HCT116 (cell line): ENCODE measurements around the gene TIGAR. TPM values are rescaled to one million over a fixed set of nuclear protein-coding genes. Genes with fewer than 3 reads are reported as not detected.

ENCODE experiments used
- ATAC-seq: fragments of 200-7000 bp; cut with Tn5 transposase; 2 replicates; pipeline ENCODE4 v1.9.1; 2020; ENCODE audit warnings: mild to moderate bottlenecking, moderate library complexity
- BruUV-seq: library from RNA; stranded (reverse); fragments of 400-500 nt; replicated peaks from 2 replicates; lab custom pipeline; 2021; lab: Mats Ljungman, UMichigan
- CTCF ChIA-PET: fragments of 300-600 bp; sonication (Branson Sonifier 250); formaldehyde crosslinking; loops from one replicate; lab custom pipeline; 2021; ENCODE audit warnings: antibody characterized with exemption; lab: Charles Lee
- POLR2A ChIA-PET: fragments of 300-600, 350-600 bp; sonication (Branson Sonifier 250); formaldehyde crosslinking; loops from one replicate; lab custom pipeline; 2021; ENCODE audit warnings: antibody characterized with exemption; lab: Charles Lee
- RAD21 ChIA-PET, 2 experiments: fragments of 300-600 bp; sonication (Branson Sonifier 250); formaldehyde crosslinking; loops; one replicate each; lab custom pipeline; 2023; ENCODE audit warnings: low total read pairs in 2 of 2; ENCODE audit not compliant: uncharacterized antibody in 2 of 2, unreplicated experiment in 2 of 2, low non-redundant PET in 1 of 2; lab: Charles Lee
- DNase-seq: peaks from one replicate; pipeline ENCODE4 v3.0.0-alpha.2; 2010; ENCODE audit warnings: low read depth, low spot score
- H2AFZ ChIP-seq: fragments of 200-600 bp; shearing (Covaris generic), sonication (generic); 2 replicates; pipeline ENCODE4 v1.6.1; 2017; ENCODE audit warnings: low read depth, mixed run types, mixed read lengths, antibody characterized with exemption, low read length; ENCODE audit not compliant: poor library complexity, severe bottlenecking
- H3K27ac ChIP-seq: 2 replicates; pipeline ENCODE4 v1.5.1; 2012; ENCODE audit warnings: low read depth, low read length
- H3K27me3 ChIP-seq: fragments of 200-600 bp; sonication (generic); 2 replicates; pipeline ENCODE4 v1.6.1; 2016; ENCODE audit warnings: mixed run types, low read length, mixed read lengths; ENCODE audit not compliant: insufficient read depth
- H3K36me3 ChIP-seq, 2 experiments: fragments of 200-500 bp in 1 of 2; fragments of 200-600 bp in 1 of 2; sonication (Bioruptor generic) in 1 of 2; sonication (generic) in 1 of 2; 2 replicates each; pipeline versions ENCODE4 v1.5.1 to v1.6.1; 2014 to 2016; ENCODE audit warnings: low read length in 2 of 2, inconsistent platforms in 1 of 2, mixed read lengths in 1 of 2, mixed run types in 1 of 2; ENCODE audit not compliant: insufficient read depth in 2 of 2, control insufficient read depth in 1 of 2
- H3K4me1 ChIP-seq, 2 experiments: fragments of 200-600 bp in 1 of 2; sonication (generic) in 1 of 2; 2 replicates each; pipeline versions ENCODE4 v1.5.1 to v1.6.1; 2012 to 2017; ENCODE audit warnings: low read length in 2 of 2, inconsistent platforms in 1 of 2, mild to moderate bottlenecking in 1 of 2, mixed read lengths in 1 of 2, mixed run types in 1 of 2, moderate library complexity in 1 of 2; ENCODE audit not compliant: insufficient read depth in 2 of 2, control insufficient read depth in 1 of 2
- H3K4me2 ChIP-seq: fragments of 200-600 bp; sonication (generic); 2 replicates; pipeline ENCODE4 v1.6.1; 2017; ENCODE audit warnings: mixed run types, low read length, mixed read lengths
- H3K4me3 ChIP-seq, 2 experiments: fragments of 200-600 bp in 1 of 2; sonication (generic) in 1 of 2; replicated peaks in 1 of 2; 2 replicates each; pipeline ENCODE4 v1.5.1; 2011 to 2016; ENCODE audit warnings: low read length in 2 of 2, control low read depth in 1 of 2, low read depth in 1 of 2, mild to moderate bottlenecking in 1 of 2, mixed read lengths in 1 of 2, mixed run types in 1 of 2
- H3K79me2 ChIP-seq: fragments of 200-600 bp; sonication (generic); 2 replicates; pipeline ENCODE4 v1.6.1; 2017; ENCODE audit warnings: mild to moderate bottlenecking, mixed run types, low read length, moderate library complexity, mixed read lengths; ENCODE audit not compliant: insufficient read depth
- H3K9ac ChIP-seq: fragments of 200-600 bp; sonication (generic); 2 replicates; pipeline ENCODE4 v1.6.1; 2016; ENCODE audit warnings: low read length, mixed read lengths
- H3K9me2 ChIP-seq: fragments of 200-600 bp; sonication (generic), shearing (Covaris generic); 2 replicates; pipeline ENCODE4 v1.6.1; 2017; ENCODE audit warnings: mixed run types, mild to moderate bottlenecking, moderate library complexity; ENCODE audit not compliant: insufficient read depth
- H3K9me3 ChIP-seq, 2 experiments: fragments of 200-500 bp in 1 of 2; fragments of 200-600 bp in 1 of 2; sonication (Bioruptor generic) in 1 of 2; sonication (generic) in 1 of 2; 2 replicates each; pipeline ENCODE4 v1.6.1; 2014 to 2017; ENCODE audit warnings: low read length in 2 of 2, mixed read lengths in 2 of 2, inconsistent platforms in 1 of 2, low read depth in 1 of 2, mild to moderate bottlenecking in 1 of 2, mixed run types in 1 of 2, moderate library complexity in 1 of 2; ENCODE audit not compliant: control insufficient read depth in 1 of 2, insufficient read depth in 1 of 2
- H4K20me1 ChIP-seq: fragments of 200-600 bp; sonication (generic), shearing (Covaris generic); 2 replicates; pipeline ENCODE4 v1.6.1; 2017; ENCODE audit warnings: mixed run types, mild to moderate bottlenecking, moderate library complexity; ENCODE audit not compliant: insufficient read depth
- EGR1 ChIP-seq: IDR thresholded peaks from 2 replicates; pipeline ENCODE4 v1.6.1; 2012; ENCODE audit warnings: low read depth
- ELF1 ChIP-seq: IDR thresholded peaks from 2 replicates; pipeline ENCODE4 v1.6.1; 2012; ENCODE audit warnings: low read depth, borderline replicate concordance
- EZH2phosphoT487 ChIP-seq: fragments of 200-600 bp; IDR thresholded peaks from 2 replicates; pipeline ENCODE4 v1.6.1; 2018; ENCODE audit warnings: antibody characterized with exemption, borderline replicate concordance
- JUND ChIP-seq: IDR thresholded peaks from 2 replicates; pipeline ENCODE4 v1.6.1; 2012
- POLR2A ChIP-seq: IDR thresholded peaks from 2 replicates; pipeline ENCODE4 v1.7.0; 2011; ENCODE audit warnings: borderline replicate concordance; ENCODE audit not compliant: insufficient read depth, insufficient read length; ENCODE audit errors: extremely low read depth
- POLR2AphosphoS5 ChIP-seq: IDR thresholded peaks from 2 replicates; pipeline ENCODE4 v1.6.1; 2011; ENCODE audit warnings: mild to moderate bottlenecking, low read depth, low read length, moderate library complexity
- RAD21 ChIP-seq: IDR thresholded peaks from 2 replicates; pipeline ENCODE4 v1.6.1; 2012; ENCODE audit warnings: low read depth, mild to moderate bottlenecking
- SRF ChIP-seq: IDR thresholded peaks from 2 replicates; pipeline ENCODE4 v1.6.1; 2012; ENCODE audit warnings: low read depth
- TCF7L2 ChIP-seq: IDR thresholded peaks from 2 replicates; pipeline ENCODE4 v1.7.0; 2011; ENCODE audit warnings: borderline replicate concordance, inconsistent platforms; ENCODE audit not compliant: insufficient read depth, insufficient read length; ENCODE audit errors: extremely low read depth
- ZNF274 ChIP-seq: fragments of 200-500 bp; sonication (Bioruptor generic); IDR thresholded peaks from 2 replicates; pipeline ENCODE4 v1.6.1; 2014; ENCODE audit warnings: mild to moderate bottlenecking, low read depth, low read length, inconsistent platforms
- intact Hi-C: fragments of 100-400 bp; cut with micrococcal nuclease; formaldehyde crosslinking; loops from 2 replicates; pipeline ENCODE4 v1.10.0; 2022
- total RNA-seq: library from RNA; stranded (reverse); gene quantifications from one replicate; pipeline ENCODE4 v1.2.1, GENCODE V29; 2021; ENCODE audit not compliant: unreplicated experiment
- TF ChIP-seq, protein P1 (sequence below): IDR thresholded peaks from 2 replicates; pipeline ENCODE4 v1.6.1; 2011; ENCODE audit warnings: mild to moderate bottlenecking, low read length, moderate library complexity; ENCODE audit not compliant: insufficient replicate concordance; ENCODE audit errors: extremely low read depth
- TF ChIP-seq, protein P2 (sequence below), 3 experiments: fragments of 200-600 bp in 1 of 3; sonication (generic) in 1 of 3; IDR thresholded peaks in 2 of 3; conservative IDR thresholded peaks in 1 of 3; 2 replicates each; pipeline ENCODE4 v1.5.1; 2012 to 2017; ENCODE audit warnings: low read depth in 2 of 3, low read length in 2 of 3, antibody characterized with exemption in 1 of 3, borderline replicate concordance in 1 of 3, control low read depth in 1 of 3, mild to moderate bottlenecking in 1 of 3, mixed read lengths in 1 of 3, mixed run types in 1 of 3, moderate library complexity in 1 of 3; ENCODE audit not compliant: insufficient read depth in 1 of 3

The TIGAR gene
- total RNA-seq, 1 experiment from 2014 or later, result 13.7 TPM

DNA sequence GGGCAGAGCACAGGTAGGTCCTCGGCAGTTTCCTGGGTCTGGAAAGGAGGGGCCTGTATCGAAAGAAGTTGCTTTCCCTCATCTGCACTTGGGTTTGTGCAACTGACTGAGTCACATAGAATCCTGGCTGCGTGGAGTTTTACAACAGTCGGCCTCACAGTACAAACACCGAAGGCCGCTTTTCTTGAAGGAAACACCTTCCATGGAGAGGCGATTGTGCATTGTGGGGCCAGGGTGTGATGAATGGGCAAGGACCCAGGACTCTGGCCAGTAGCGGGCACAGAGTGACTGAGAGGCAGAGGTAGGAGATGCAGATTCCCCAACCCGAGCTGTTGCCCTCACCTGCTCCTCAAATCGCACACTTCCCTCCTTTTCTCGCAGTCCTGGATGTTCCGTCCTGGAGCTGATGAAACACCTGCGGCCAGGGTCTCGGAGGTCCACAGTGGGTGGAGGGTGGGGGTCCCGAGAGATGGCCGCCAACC is 39.8 kb upstream of the TIGAR start:
- no peak overlapping the region for H2AFZ ChIP-seq
- 0 out of 2 replicates have a peak, but pooled peaks cover 6% of the 10 kb centered on the region for H3K27me3 ChIP-seq
- CTCF ChIA-PET, result no interaction called here
- POLR2A ChIA-PET, result no interaction called here
- no peak for ATAC-seq
- H4K20me1 ChIP-seq, result no peaks in the 10 kb centered on the region
- no peaks in the 10 kb centered on the region for H3K79me2 ChIP-seq
- H3K4me3 ChIP-seq, result no peak overlapping the region
- no peaks in the 10 kb centered on the region for H3K36me3 ChIP-seq
- H3K4me2 ChIP-seq, result no peak overlapping the region
- H3K9me2 ChIP-seq, result no peaks in the 10 kb centered on the region
- no peaks in the 10 kb centered on the region for H3K9me3 ChIP-seq
- no peak overlapping the region for H3K27ac ChIP-seq
- BruUV-seq, result no TSS peak
- RAD21 ChIA-PET, result no interaction called here
- peaks cover 5 to 7% of the 10 kb centered on the region in 2 experiments; a peak in 2 of 4 replicates for H3K4me1 ChIP-seq
- H3K9ac ChIP-seq, result no peak overlapping the region
- TF ChIP-seq, protein P1, sequence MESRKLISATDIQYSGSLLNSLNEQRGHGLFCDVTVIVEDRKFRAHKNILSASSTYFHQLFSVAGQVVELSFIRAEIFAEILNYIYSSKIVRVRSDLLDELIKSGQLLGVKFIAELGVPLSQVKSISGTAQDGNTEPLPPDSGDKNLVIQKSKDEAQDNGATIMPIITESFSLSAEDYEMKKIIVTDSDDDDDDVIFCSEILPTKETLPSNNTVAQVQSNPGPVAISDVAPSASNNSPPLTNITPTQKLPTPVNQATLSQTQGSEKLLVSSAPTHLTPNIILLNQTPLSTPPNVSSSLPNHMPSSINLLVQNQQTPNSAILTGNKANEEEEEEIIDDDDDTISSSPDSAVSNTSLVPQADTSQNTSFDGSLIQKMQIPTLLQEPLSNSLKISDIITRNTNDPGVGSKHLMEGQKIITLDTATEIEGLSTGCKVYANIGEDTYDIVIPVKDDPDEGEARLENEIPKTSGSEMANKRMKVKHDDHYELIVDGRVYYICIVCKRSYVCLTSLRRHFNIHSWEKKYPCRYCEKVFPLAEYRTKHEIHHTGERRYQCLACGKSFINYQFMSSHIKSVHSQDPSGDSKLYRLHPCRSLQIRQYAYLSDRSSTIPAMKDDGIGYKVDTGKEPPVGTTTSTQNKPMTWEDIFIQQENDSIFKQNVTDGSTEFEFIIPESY, result no peak
- TF ChIP-seq POLR2AphosphoS5 (no peak), JUND (no peak), EGR1 (no peak), ZNF274 (no peak), SRF (no peak), RAD21 (no peak), EZH2phosphoT487 (no peak), POLR2A (no peak), ELF1 (no peak), TCF7L2 (no peak)
- TF ChIP-seq, protein P2, sequence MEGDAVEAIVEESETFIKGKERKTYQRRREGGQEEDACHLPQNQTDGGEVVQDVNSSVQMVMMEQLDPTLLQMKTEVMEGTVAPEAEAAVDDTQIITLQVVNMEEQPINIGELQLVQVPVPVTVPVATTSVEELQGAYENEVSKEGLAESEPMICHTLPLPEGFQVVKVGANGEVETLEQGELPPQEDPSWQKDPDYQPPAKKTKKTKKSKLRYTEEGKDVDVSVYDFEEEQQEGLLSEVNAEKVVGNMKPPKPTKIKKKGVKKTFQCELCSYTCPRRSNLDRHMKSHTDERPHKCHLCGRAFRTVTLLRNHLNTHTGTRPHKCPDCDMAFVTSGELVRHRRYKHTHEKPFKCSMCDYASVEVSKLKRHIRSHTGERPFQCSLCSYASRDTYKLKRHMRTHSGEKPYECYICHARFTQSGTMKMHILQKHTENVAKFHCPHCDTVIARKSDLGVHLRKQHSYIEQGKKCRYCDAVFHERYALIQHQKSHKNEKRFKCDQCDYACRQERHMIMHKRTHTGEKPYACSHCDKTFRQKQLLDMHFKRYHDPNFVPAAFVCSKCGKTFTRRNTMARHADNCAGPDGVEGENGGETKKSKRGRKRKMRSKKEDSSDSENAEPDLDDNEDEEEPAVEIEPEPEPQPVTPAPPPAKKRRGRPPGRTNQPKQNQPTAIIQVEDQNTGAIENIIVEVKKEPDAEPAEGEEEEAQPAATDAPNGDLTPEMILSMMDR (IDR thresholded peaks at IDR 0.05 in 2 of 3, conservative IDR thresholded peaks at IDR 0.05 in 1 of 3; ENCODE audit: borderline replicate concordance in 1 of 3, insufficient read depth in 1 of 3, low read depth in 2 of 3, low read length in 2 of 3), result no peak
- no peak for DNase-seq
- intact Hi-C loops, result no loop called here
